HEK293T (cell line): Measurements from ENCODE around the gene ZNF385C.

ENCODE experiments used
- BHLHE40 ChIP-seq: fragments of 450-650 bp; IDR thresholded peaks from 2 replicates; pipeline ENCODE4 v1.6.1; 2016; ENCODE audit warnings: mild to moderate bottlenecking, moderate library complexity, borderline replicate concordance
- CTBP1 ChIP-seq: fragments of 450-650 bp; IDR thresholded peaks from 2 replicates; pipeline ENCODE4 v1.6.1; 2016; ENCODE audit warnings: borderline replicate concordance
- ELF4 ChIP-seq: fragments of 450-650 bp; IDR thresholded peaks from 2 replicates; pipeline ENCODE4 v1.6.1; 2017; ENCODE audit warnings: antibody characterized with exemption
- FOXA1 ChIP-seq: fragments of 450-650 bp; IDR thresholded peaks from 2 replicates; pipeline ENCODE4 v1.6.1; 2016; ENCODE audit warnings: mild to moderate bottlenecking
- FOXM1 ChIP-seq: fragments of 450-650 bp; IDR thresholded peaks from 2 replicates; pipeline ENCODE4 v1.6.1; 2017; ENCODE audit warnings: mild to moderate bottlenecking, borderline replicate concordance
- NFRKB ChIP-seq: fragments of 450-650 bp; IDR thresholded peaks from 2 replicates; pipeline ENCODE4 v1.6.1; 2016; ENCODE audit warnings: mild to moderate bottlenecking, moderate library complexity
- SP1 ChIP-seq: fragments of 450-650 bp; IDR thresholded peaks from 2 replicates; pipeline ENCODE4 v1.6.1; 2017
- SUZ12 ChIP-seq: fragments of 450-650 bp; IDR thresholded peaks from 2 replicates; pipeline ENCODE4 v1.6.1; 2016; ENCODE audit warnings: mild to moderate bottlenecking
- TARDBP ChIP-seq: fragments of 450-650 bp; IDR thresholded peaks from 2 replicates; pipeline ENCODE4 v1.6.1; 2016
- ZNF384 ChIP-seq: fragments of 450-650 bp; IDR thresholded peaks from 2 replicates; pipeline ENCODE4 v1.6.1; 2016
- TF ChIP-seq, protein P1 (sequence below): fragments of 450-650 bp; IDR thresholded peaks from 2 replicates; pipeline ENCODE4 v1.6.1; 2016

DNA sequence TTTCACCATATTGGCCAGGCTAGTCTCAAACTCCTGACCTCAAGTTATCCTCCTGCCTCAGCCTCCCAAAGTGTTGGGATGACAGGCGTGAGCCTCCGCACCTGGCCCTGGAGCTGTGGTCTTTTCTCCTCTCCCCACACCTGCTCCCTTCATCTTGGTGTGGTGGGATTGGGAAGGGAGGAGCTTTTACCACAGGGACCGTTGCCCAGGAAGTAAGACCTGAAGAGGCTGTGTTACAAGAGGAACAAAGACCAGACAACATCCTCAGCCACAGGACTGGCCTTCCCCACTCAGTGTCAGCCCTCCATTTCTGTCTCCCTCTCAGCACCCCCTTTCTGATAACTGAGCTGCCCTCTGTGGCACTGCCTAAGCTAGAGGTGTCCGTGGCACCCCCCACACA is 38.5 kb downstream of the ZNF385C start:
- TF ChIP-seq FOXA1, result no peak
- TF ChIP-seq BHLHE40, result no peak
- TF ChIP-seq SP1, result no peak
- TF ChIP-seq FOXM1, result no peak
- TF ChIP-seq SUZ12, result no peak
- no peak for TF ChIP-seq ZNF384
- TF ChIP-seq NFRKB, result no peak
- TF ChIP-seq CTBP1, result no peak
- TF ChIP-seq TARDBP, result no peak
- no peak for TF ChIP-seq ELF4
- TF ChIP-seq, protein P1, sequence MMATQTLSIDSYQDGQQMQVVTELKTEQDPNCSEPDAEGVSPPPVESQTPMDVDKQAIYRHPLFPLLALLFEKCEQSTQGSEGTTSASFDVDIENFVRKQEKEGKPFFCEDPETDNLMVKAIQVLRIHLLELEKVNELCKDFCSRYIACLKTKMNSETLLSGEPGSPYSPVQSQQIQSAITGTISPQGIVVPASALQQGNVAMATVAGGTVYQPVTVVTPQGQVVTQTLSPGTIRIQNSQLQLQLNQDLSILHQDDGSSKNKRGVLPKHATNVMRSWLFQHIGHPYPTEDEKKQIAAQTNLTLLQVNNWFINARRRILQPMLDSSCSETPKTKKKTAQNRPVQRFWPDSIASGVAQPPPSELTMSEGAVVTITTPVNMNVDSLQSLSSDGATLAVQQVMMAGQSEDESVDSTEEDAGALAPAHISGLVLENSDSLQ, result no peak
